Neural cell (in vitro differentiated cells): ENCODE data around the gene PARVG.

Experiments
- EP300 ChIP-seq: fragments of 450-650 bp; conservative IDR thresholded peaks from 2 replicates; pipeline ENCODE4 v1.6.1; 2014; ENCODE audit warnings: antibody characterized with exemption, mild to moderate bottlenecking, moderate library complexity; ENCODE audit not compliant: poor library complexity, severe bottlenecking
- EZH2 ChIP-seq: fragments of 200-600, 300-800 bp; shearing (Covaris generic), sonication (generic); IDR thresholded peaks from 2 replicates; pipeline ENCODE4 v1.6.1; 2014; ENCODE audit warnings: antibody characterized with exemption, low read length, borderline replicate concordance, mild to moderate bottlenecking; ENCODE audit not compliant: insufficient read depth, poor library complexity, severe bottlenecking
- TF ChIP-seq, protein P1 (sequence below): IDR thresholded peaks from 2 replicates; pipeline ENCODE4 v1.6.1; 2012; ENCODE audit warnings: borderline replicate concordance

DNA sequence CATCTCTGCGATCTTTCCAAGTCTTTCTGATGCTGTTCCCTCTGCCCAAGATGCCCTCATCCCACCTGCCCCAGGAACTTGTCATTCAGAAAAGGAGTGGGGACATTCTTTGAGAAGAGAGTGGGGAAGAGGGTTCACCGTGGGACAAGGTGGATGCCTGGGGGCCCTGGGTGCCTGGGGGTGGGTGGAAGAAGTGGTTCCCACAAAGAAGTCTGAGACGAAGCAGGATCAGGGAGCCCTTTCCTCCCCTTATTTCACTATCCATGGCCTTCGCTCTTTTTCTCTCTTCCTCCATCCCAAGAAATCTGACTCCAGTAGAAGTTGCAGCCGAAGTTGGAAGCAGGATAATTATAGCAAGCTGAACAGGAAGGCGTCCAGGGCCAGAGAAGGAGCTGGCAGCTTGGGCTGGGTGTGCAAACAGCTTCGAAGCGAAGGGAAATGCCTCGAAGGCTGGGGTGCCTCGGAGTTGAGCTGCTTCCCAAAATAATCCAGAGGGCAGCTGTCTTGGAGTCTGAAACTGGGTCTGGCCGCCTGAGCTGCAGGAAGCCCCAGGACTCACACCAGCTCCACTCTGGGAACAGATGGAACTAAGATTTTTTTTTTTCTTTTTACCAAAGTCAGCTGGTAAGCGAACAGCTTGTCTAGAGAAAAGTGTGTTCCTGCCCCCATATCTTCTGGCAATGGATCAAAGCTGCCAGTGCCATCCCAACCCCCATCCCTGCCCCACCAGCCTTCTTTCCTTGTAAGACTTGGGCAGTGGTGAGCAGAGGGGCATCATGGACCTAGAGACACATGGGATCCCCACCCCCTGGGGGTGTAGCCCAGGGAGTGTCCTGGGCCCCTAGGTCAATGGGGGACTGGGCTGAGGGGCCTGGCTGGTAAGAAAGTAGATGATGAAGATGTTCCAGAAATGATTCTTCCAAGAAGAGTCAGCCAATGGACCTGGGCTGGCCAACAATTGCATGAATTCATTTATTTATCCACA, 31.5 kb downstream of the PARVG start:
- no peak for TF ChIP-seq EP300
- TF ChIP-seq, protein P1, sequence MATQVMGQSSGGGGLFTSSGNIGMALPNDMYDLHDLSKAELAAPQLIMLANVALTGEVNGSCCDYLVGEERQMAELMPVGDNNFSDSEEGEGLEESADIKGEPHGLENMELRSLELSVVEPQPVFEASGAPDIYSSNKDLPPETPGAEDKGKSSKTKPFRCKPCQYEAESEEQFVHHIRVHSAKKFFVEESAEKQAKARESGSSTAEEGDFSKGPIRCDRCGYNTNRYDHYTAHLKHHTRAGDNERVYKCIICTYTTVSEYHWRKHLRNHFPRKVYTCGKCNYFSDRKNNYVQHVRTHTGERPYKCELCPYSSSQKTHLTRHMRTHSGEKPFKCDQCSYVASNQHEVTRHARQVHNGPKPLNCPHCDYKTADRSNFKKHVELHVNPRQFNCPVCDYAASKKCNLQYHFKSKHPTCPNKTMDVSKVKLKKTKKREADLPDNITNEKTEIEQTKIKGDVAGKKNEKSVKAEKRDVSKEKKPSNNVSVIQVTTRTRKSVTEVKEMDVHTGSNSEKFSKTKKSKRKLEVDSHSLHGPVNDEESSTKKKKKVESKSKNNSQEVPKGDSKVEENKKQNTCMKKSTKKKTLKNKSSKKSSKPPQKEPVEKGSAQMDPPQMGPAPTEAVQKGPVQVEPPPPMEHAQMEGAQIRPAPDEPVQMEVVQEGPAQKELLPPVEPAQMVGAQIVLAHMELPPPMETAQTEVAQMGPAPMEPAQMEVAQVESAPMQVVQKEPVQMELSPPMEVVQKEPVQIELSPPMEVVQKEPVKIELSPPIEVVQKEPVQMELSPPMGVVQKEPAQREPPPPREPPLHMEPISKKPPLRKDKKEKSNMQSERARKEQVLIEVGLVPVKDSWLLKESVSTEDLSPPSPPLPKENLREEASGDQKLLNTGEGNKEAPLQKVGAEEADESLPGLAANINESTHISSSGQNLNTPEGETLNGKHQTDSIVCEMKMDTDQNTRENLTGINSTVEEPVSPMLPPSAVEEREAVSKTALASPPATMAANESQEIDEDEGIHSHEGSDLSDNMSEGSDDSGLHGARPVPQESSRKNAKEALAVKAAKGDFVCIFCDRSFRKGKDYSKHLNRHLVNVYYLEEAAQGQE, result no peak
- no peak for TF ChIP-seq EZH2
